ENCODE measurements around the gene FAM89A. TPM values are rescaled to one million over a fixed set of nuclear protein-coding genes. Genes with fewer than 3 reads are reported as not detected.

Gene FAM89A
- total RNA-seq, 1 donor from 2014 or later = 181 TPM

Other genes with a start within 250 kb of the FAM89A start
- gene C1orf198, start 171.7 kb downstream of the FAM89A start, total RNA-seq = 64.5 TPM
- gene TTC13, start 61.4 kb downstream of the FAM89A start, total RNA-seq = 16.1 TPM
- 12.9 TPM for gene ARV1, start 61.2 kb downstream of the FAM89A start, total RNA-seq
- gene TRIM67, start 121.8 kb upstream of the FAM89A start, total RNA-seq = 0.22 TPM
- 32.9 TPM for gene GNPAT, start 201.0 kb upstream of the FAM89A start, total RNA-seq

All from mesenteric fat pad (tissue), 1 donor.